ENCODE measurements around the gene MACROH2A2. TPM values are rescaled to one million over a fixed set of nuclear protein-coding genes. Genes with fewer than 3 reads are reported as not detected.
A peak's percentile ranks its signal among the peaks of the same experiment; 100 is the strongest.

The MACROH2A2 gene
- total and polyA plus RNA-seq, 8 donors, result 6.7 to 19.3 (median 9.8) TPM

GRCh38 chr10:70088308-70088698 is 35.7 kb downstream of the MACROH2A2 start:
- peaks cover 0 to 41% (median 16%) of the 10 kb centered on the region in 4 donors for H3K36me3 ChIP-seq
- H3K9me3 ChIP-seq, result no peaks in the 10 kb centered on the region
- TF ChIP-seq POLR2AphosphoS5 (IDR thresholded peaks at IDR 0.05) (no peak), CTCF (IDR thresholded peaks at IDR 0.05) (no peak), POLR2A (IDR thresholded peaks at IDR 0.05) (no peak), EP300 (IDR thresholded peaks at IDR 0.05) (no peak)
- H3K4me3 ChIP-seq, result no peak overlapping the region
- intact Hi-C loops (cut with DNase I; ENCODE audit: low total_unique reads), result no loop called here
- H3K27ac ChIP-seq, result no peak overlapping the region
- no peaks in the 10 kb centered on the region for H3K27me3 ChIP-seq
- H3K4me1 ChIP-seq, result no peaks in the 10 kb centered on the region
- 80 to 91% (median 90%) methylated on average over 3 of the region's 3 CpGs for WGBS, 5 donors
- DNase-seq, result no peak

GRCh38 chr10:70090013-70090412 is 37.4 kb downstream of the MACROH2A2 start:
- TF ChIP-seq CTCF (IDR thresholded peaks at IDR 0.05) (no peak), POLR2A (IDR thresholded peaks at IDR 0.05) (no peak), POLR2AphosphoS5 (IDR thresholded peaks at IDR 0.05) (no peak), EP300 (IDR thresholded peaks at IDR 0.05) (no peak)
- intact Hi-C loops (cut with DNase I; ENCODE audit: low total_unique reads), result no loop called here
- Histone ChIP-seq H3K9me3 (no peaks in the 10 kb centered on the region), H3K4me3 (no peak overlapping the region), H3K36me3 (peaks cover 0 to 59% (median 29%) of the 10 kb centered on the region in 4 donors), H3K4me1 (no peaks in the 10 kb centered on the region), H3K27ac (no peak overlapping the region), H3K27me3 (no peaks in the 10 kb centered on the region)
- WGBS, 5 donors, result 91 to 97% (median 97%) methylated on average over 8 of the region's 8 CpGs
- DNase-seq, result no peak

GRCh38 chr10:70090951-70091350 is 38.3 kb downstream of the MACROH2A2 start:
- Histone ChIP-seq H3K27ac (no peak overlapping the region), H3K4me3 (no peak overlapping the region), H3K36me3 (peaks cover 3 to 68% (median 33%) of the 10 kb centered on the region in 4 donors), H3K27me3 (no peaks in the 10 kb centered on the region), H3K4me1 (no peaks in the 10 kb centered on the region), H3K9me3 (no peaks in the 10 kb centered on the region)
- TF ChIP-seq EP300 (IDR thresholded peaks at IDR 0.05), result no peak
- no peak for TF ChIP-seq POLR2AphosphoS5 (IDR thresholded peaks at IDR 0.05)
- no peak for TF ChIP-seq POLR2A (IDR thresholded peaks at IDR 0.05)
- no peak for DNase-seq
- 92 to 97% (median 95%) methylated on average over 5 of the region's 5 CpGs for WGBS, 5 donors
- intact Hi-C loops (cut with DNase I; ENCODE audit: low total_unique reads), result no loop called here

- Histone ChIP-seq H3K4me1 (no peaks in the 10 kb centered on the region), H3K27me3 (no peaks in the 10 kb centered on the region), H3K9me3 (no peaks in the 10 kb centered on the region), H3K4me3 (no peak overlapping the region), H3K27ac (peak overlapping the region in 2 of 5 donors; percentile 7 to 12), H3K36me3 (peaks cover 4 to 81% (median 41%) of the 10 kb centered on the region in 4 donors)
- WGBS, 5 donors, result 82 to 90% (median 83%) methylated on average over 7 of the region's 7 CpGs
- intact Hi-C loops (cut with DNase I; ENCODE audit: low total_unique reads), result no loop called here
- no peak for DNase-seq
- no peak for TF ChIP-seq POLR2A (IDR thresholded peaks at IDR 0.05)
- TF ChIP-seq EP300 (IDR thresholded peaks at IDR 0.05), result no peak
- no peak for TF ChIP-seq POLR2AphosphoS5 (IDR thresholded peaks at IDR 0.05)
- no peak for TF ChIP-seq CTCF (IDR thresholded peaks at IDR 0.05)
These were observed 39.7 kb downstream of the MACROH2A2 start for GRCh38 chr10:70092389-70092718.

GRCh38 chr10:70093335-70093944 is 40.8 kb downstream of the MACROH2A2 start:
- Histone ChIP-seq H3K27ac (no peak overlapping the region), H3K4me1 (no peaks in the 10 kb centered on the region), H3K27me3 (no peaks in the 10 kb centered on the region), H3K36me3 (peaks cover 4 to 87% (median 45%) of the 10 kb centered on the region in 4 donors), H3K9me3 (no peaks in the 10 kb centered on the region), H3K4me3 (no peak overlapping the region)
- DNase-seq, result no peak
- intact Hi-C loops (cut with DNase I; ENCODE audit: low total_unique reads), result no loop called here
- no peak for TF ChIP-seq EP300 (IDR thresholded peaks at IDR 0.05)
- TF ChIP-seq CTCF (IDR thresholded peaks at IDR 0.05), result no peak
- TF ChIP-seq POLR2A (IDR thresholded peaks at IDR 0.05), result no peak
- TF ChIP-seq POLR2AphosphoS5 (IDR thresholded peaks at IDR 0.05), result no peak
- 80 to 89% (median 86%) methylated on average over 9 of the region's 9 CpGs for WGBS, 5 donors
